Endothelial cell of umbilical vein (primary cell): ENCODE measurements around the gene SCAP. TPM values are rescaled to one million over a fixed set of nuclear protein-coding genes. Genes with fewer than 3 reads are reported as not detected.
"Not testable (repeated sequence)": the region's sequence is repeated elsewhere in the genome, so short reads cannot be mapped to it uniquely, and the experiment has no call there.

Experiments used
- BruUV-seq: library from RNA; stranded (reverse); fragments of 400-500 nt; replicated peaks from 2 replicates; lab custom pipeline; 2021; lab: Mats Ljungman, UMichigan
- CTCF ChIA-PET: fragments of 300-600, 350-600 bp; sonication (Branson Sonifier 250); formaldehyde crosslinking; loops from one replicate; lab custom pipeline; 2021; ENCODE audit warnings: antibody characterized with exemption, inconsistent platforms; lab: Charles Lee
- POLR2A ChIA-PET: fragments of 300-600, 350-600 bp; sonication (Branson Sonifier 250); formaldehyde crosslinking; loops from one replicate; lab custom pipeline; 2021; ENCODE audit warnings: antibody characterized with exemption, inconsistent platforms; lab: Charles Lee
- DNase-seq: peaks from one replicate; pipeline ENCODE4 v3.0.0-alpha.2; 2011; ENCODE audit warnings: low read depth, low spot score
- FAIRE-seq: peaks from 2 replicates; lab custom pipeline; 2011; peaks lifted over from hg19 to GRCh38; lab: Jason Lieb, UNC
- H2AFZ ChIP-seq: 2 replicates; pipeline ENCODE4 v1.6.0; 2012; ENCODE audit warnings: low read depth, low read length, control low read depth, inconsistent platforms
- H3K27ac ChIP-seq: 2 replicates; pipeline ENCODE4 v1.5.1; 2011; ENCODE audit warnings: low read depth, mild to moderate bottlenecking, control low read depth, low read length, moderate library complexity; ENCODE audit not compliant: insufficient read depth
- H3K27me3 ChIP-seq, 2 experiments: 2 replicates each; pipeline versions ENCODE4 v1.6.0 to v1.6.1; 2011; ENCODE audit warnings: low read length in 2 of 2, mixed read lengths in 1 of 2; ENCODE audit not compliant: control insufficient read depth in 2 of 2, insufficient read depth in 2 of 2
- H3K36me3 ChIP-seq, 2 experiments: 2 replicates in 1 of 2; 3 replicates in 1 of 2; pipeline ENCODE4 v1.5.1; 2011; ENCODE audit warnings: low read length in 2 of 2, mild to moderate bottlenecking in 1 of 2, moderate library complexity in 1 of 2; ENCODE audit not compliant: control insufficient read depth in 2 of 2, insufficient read depth in 2 of 2; ENCODE audit errors: extremely low read depth in 1 of 2
- H3K4me1 ChIP-seq: 3 replicates; pipeline ENCODE4 v1.5.1; 2011; ENCODE audit warnings: mild to moderate bottlenecking, low read length; ENCODE audit not compliant: control insufficient read depth, insufficient read depth; ENCODE audit errors: extremely low read depth
- H3K4me2 ChIP-seq: 2 replicates; pipeline ENCODE4 v1.6.1; 2011; ENCODE audit warnings: low read length, control low read depth, mixed read lengths; ENCODE audit not compliant: insufficient read depth
- H3K4me3 ChIP-seq, 3 experiments: fragments of 200-600 bp in 1 of 3; sonication (generic), shearing (Covaris generic) in 1 of 3; replicated peaks in 1 of 3; 2 replicates each; pipeline ENCODE4 v1.5.1; 2011 to 2016; ENCODE audit warnings: control low read depth in 3 of 3, low read length in 3 of 3, mild to moderate bottlenecking in 2 of 3, inconsistent platforms in 1 of 3, low read depth in 1 of 3, moderate library complexity in 1 of 3; ENCODE audit not compliant: insufficient read depth in 1 of 3
- H3K79me2 ChIP-seq: 2 replicates; pipeline ENCODE4 v1.6.0; 2012; ENCODE audit warnings: low read length, inconsistent platforms; ENCODE audit not compliant: control insufficient read depth, insufficient read depth
- H3K9ac ChIP-seq: replicated peaks from 2 replicates; pipeline ENCODE3; 2011; ENCODE audit warnings: low read length, control low read depth; ENCODE audit not compliant: insufficient read depth; ENCODE audit errors: extremely low read depth
- H3K9me1 ChIP-seq: replicated peaks from 3 replicates; pipeline ENCODE4 v1.6.0; 2011; ENCODE audit warnings: mild to moderate bottlenecking, low read length; ENCODE audit not compliant: control insufficient read depth, insufficient read depth; ENCODE audit errors: extremely low read depth
- H3K9me3 ChIP-seq: replicated peaks from 2 replicates; pipeline ENCODE4 v1.5.1; 2012; ENCODE audit warnings: low read length, inconsistent platforms; ENCODE audit not compliant: control insufficient read depth, insufficient read depth
- H4K20me1 ChIP-seq: replicated peaks from 2 replicates; pipeline ENCODE3; 2011; ENCODE audit warnings: mild to moderate bottlenecking, low read length; ENCODE audit not compliant: control insufficient read depth, insufficient read depth; ENCODE audit errors: extremely low read depth
- CTCF ChIP-seq, 2 donors: IDR thresholded peaks; 1 replicate in 1 of 2; 2 replicates in 1 of 2; pipeline ENCODE4 v1.5.1; 2011; ENCODE audit warnings: low read length in 2 of 2, mild to moderate bottlenecking in 2 of 2, moderate library complexity in 2 of 2, control low read depth in 1 of 2, inconsistent platforms in 1 of 2, low read depth in 1 of 2; ENCODE audit not compliant: insufficient read depth in 1 of 2; ENCODE audit errors: extremely low read depth in 1 of 2
- EZH2 ChIP-seq: IDR thresholded peaks from 2 replicates; pipeline ENCODE4 v1.6.1; 2012; ENCODE audit warnings: borderline replicate concordance, low read depth, mild to moderate bottlenecking, moderate library complexity, low read length, inconsistent platforms; ENCODE audit not compliant: severe bottlenecking
- FOS ChIP-seq: IDR thresholded peaks from 2 replicates; pipeline ENCODE4 v1.6.1; 2011; ENCODE audit warnings: mild to moderate bottlenecking, low read length, moderate library complexity, borderline replicate concordance; ENCODE audit not compliant: insufficient read depth
- GATA2 ChIP-seq: IDR thresholded peaks from 2 replicates; pipeline ENCODE4 v1.7.0; 2011; ENCODE audit warnings: low read depth, mild to moderate bottlenecking, moderate library complexity, mixed read lengths, low read length; ENCODE audit not compliant: insufficient read length, insufficient read depth
- JUN ChIP-seq: IDR thresholded peaks from 2 replicates; pipeline ENCODE4 v1.6.1; 2011; ENCODE audit warnings: borderline replicate concordance, low read depth; ENCODE audit not compliant: insufficient read length, insufficient read depth
- MYC ChIP-seq: IDR thresholded peaks from one replicate; pipeline ENCODE4 v1.6.1; 2011; ENCODE audit warnings: mild to moderate bottlenecking, low read depth, low read length
- POLR2A ChIP-seq: IDR thresholded peaks from 2 replicates; pipeline ENCODE4 v1.6.1; 2012; ENCODE audit warnings: low read depth, mild to moderate bottlenecking, control low read depth, low read length
- POLR2AphosphoS5 ChIP-seq: IDR thresholded peaks from 2 replicates; pipeline ENCODE4 v1.6.1; 2012; ENCODE audit warnings: low read depth, mild to moderate bottlenecking, control low read depth, low read length, moderate library complexity; ENCODE audit not compliant: insufficient read depth
- dilution Hi-C: fragments of 300-500 bp; cut with MboI; formaldehyde crosslinking; loops from one replicate; pipeline ENCODE4 v1.15.0; 2019; ENCODE audit warnings: low sequenced_read_pairs; ENCODE audit not compliant: extremely low pct_ligation_motif_present
- intact Hi-C: fragments of 100-400 bp; cut with micrococcal nuclease; formaldehyde crosslinking; loops from one replicate; pipeline ENCODE4 v1.10.0; 2022
- polyA plus RNA-seq, 4 experiments: library from polyadenylated mRNA; depleted of rRNA in 3 of 4; stranded (reverse) in 3 of 4; unstranded in 1 of 4; fragments of >200 nt; gene quantifications; 2 replicates each; pipeline versions ENCODE4 v1.2.1 to v1.2.3, GENCODE V29; 2011 to 2012; ENCODE audit warnings: missing spikeins in 1 of 4
- total RNA-seq: library from RNA; stranded (reverse); gene quantifications from 2 replicates; pipeline ENCODE4 v1.2.3, GENCODE V29; 2021
- TF ChIP-seq, protein P1 (sequence below): IDR thresholded peaks from 2 replicates; pipeline ENCODE4 v1.6.1; 2011; ENCODE audit not compliant: insufficient read depth, insufficient read length

The SCAP gene
- total and polyA plus RNA-seq, 2 donors (not counting 3 experiments of a cell fraction or from before 2014, with no cell fraction given): 34.7 to 59.0 TPM

DNA sequence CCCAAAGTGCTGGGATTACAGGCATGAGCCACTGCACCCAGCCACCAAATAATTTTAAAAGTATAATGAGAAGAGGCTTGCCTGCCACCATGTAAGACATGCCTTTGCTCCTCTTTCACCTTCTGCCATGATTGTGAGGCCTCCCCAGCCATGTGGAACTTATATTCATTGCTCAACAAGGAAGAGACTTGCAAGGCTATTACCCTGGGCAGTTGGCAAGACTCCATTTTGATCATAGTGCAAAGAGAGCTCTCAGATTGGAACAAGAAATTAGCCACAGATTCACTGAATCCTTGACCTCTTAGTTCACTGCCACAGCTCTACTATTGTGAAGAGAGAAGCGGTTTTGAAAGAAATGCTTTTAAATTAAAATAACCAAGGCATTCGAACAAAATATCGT is 6.1 kb downstream of the SCAP start:
- no peak overlapping the region for H3K4me3 ChIP-seq
- no peaks in the 10 kb centered on the region for H3K27me3 ChIP-seq
- no peak for FAIRE-seq
- no peaks in the 10 kb centered on the region for H4K20me1 ChIP-seq
- no peak overlapping the region for H3K4me2 ChIP-seq
- intact Hi-C loops (no loop called here), dilution Hi-C loops (no loop called here)
- ChIA-PET CTCF (interaction anchor here (1.6 kb wide), 1 partner anchor 49 kb away, joined by 3 read pairs; no protein-coding TSS in a partner anchor), POLR2A (no interaction called here)
- no peak overlapping the region for H2AFZ ChIP-seq
- H3K79me2 ChIP-seq: peaks cover 28% of the 10 kb centered on the region
- H3K27ac ChIP-seq: no peak overlapping the region
- H3K9ac ChIP-seq: no peak overlapping the region
- H3K9me1 ChIP-seq: no peaks in the 10 kb centered on the region
- TF ChIP-seq POLR2A: no peak
- TF ChIP-seq EZH2: no peak
- TF ChIP-seq POLR2AphosphoS5: no peak
- TF ChIP-seq FOS: no peak
- no peak for TF ChIP-seq GATA2
- TF ChIP-seq, protein P1, sequence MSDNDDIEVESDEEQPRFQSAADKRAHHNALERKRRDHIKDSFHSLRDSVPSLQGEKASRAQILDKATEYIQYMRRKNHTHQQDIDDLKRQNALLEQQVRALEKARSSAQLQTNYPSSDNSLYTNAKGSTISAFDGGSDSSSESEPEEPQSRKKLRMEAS: no peak
- TF ChIP-seq JUN: no peak
- TF ChIP-seq MYC: no peak
- no peak for TF ChIP-seq CTCF (IDR thresholded peaks at IDR 0.05; ENCODE audit: extremely low read depth in 1 of 2, insufficient read depth in 1 of 2, low read depth in 1 of 2, low read length in 2 of 2)
- no peaks in the 10 kb centered on the region for H3K9me3 ChIP-seq
- H3K36me3 ChIP-seq: no peaks in the 10 kb centered on the region
- no peak for DNase-seq
- peaks cover 3% of the 10 kb centered on the region for H3K4me1 ChIP-seq
- BruUV-seq: no TSS peak

DNA sequence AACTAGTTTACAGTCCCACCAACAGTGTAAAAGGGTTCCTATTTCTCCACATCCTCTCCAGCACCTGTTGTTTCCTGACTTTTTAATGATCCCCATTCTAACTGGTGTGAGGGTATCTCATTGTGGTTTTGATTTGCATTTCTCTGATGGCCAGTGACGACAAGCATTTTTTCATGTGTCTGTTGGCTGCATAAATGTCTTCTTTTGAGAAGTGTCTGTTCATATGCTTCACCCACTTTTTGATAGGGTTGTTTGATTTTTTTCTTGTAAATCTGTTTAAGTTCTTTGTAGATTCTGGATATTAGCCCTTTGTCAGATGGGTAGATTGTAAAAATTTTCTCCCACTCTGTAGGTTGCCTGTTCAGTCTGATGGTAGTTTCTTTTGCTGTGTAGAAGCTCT is 7.4 kb downstream of the SCAP start:
- peaks cover 22% of the 10 kb centered on the region for H3K79me2 ChIP-seq

More for the DNA sequence above, 7.4 kb downstream of the SCAP start:
- DNase-seq, POLR2A ChIA-PET, dilution Hi-C loops, H3K4me3 ChIP-seq, H3K36me3 ChIP-seq, H4K20me1 ChIP-seq, H3K4me2 ChIP-seq, CTCF ChIA-PET, H3K4me1 ChIP-seq, H2AFZ ChIP-seq, intact Hi-C loops, H3K9me3 ChIP-seq, H3K27me3 ChIP-seq, H3K9ac ChIP-seq, BruUV-seq, H3K9me1 ChIP-seq, FAIRE-seq, H3K27ac ChIP-seq: not testable (repeated sequence)
